Measurements from ENCODE around the gene BEST4.

Gene BEST4

GRCh38 chr1:44801491-44802305, 13.7 kb upstream of the BEST4 start:
- POLR2A ChIA-PET: interaction anchor here (0.6 to 4.3 kb wide), 7 partner anchors 16 to 203 kb away, joined by 3 to 62 read pairs (median 5); partner anchors contain the start of gene RPS8
- CTCF ChIA-PET: interaction anchor here (2.0 to 4.2 kb wide), 2 partner anchors 17 to 34 kb away, joined by 6 to 28 read pairs; no protein-coding TSS in a partner anchor
- peaks cover 0 to 48% of the 10 kb centered on the region in 2 experiments; a peak in 1 of 3 replicates for H3K36me3 ChIP-seq (ENCODE audit: control insufficient read depth in 2 of 2, insufficient read depth in 1 of 2, low read length in 2 of 2)
- no peak for TF ChIP-seq ZNF561 (tag by site-specific recombination; IDR thresholded peaks at IDR 0.05; ENCODE audit: borderline replicate concordance)
- TF ChIP-seq ZNF366 (tag by site-specific recombination; conservative IDR thresholded peaks at IDR 0.05): 0 out of 2 replicates have a peak, but pooled peaks have one; percentile 24
- peak; percentile 68 for TF ChIP-seq ZBTB20 (tag by site-specific recombination; IDR thresholded peaks at IDR 0.05)
- no peak for TF ChIP-seq ZNF335 (tag by site-specific recombination; conservative IDR thresholded peaks at IDR 0.05)
- H3K4me3 ChIP-seq (ENCODE audit: low read depth, low read length): no peak overlapping the region
- no peak overlapping the region for H3K27ac ChIP-seq (ENCODE audit: extremely low read depth, low read depth, low read length)
- H3K9me3 ChIP-seq (ENCODE audit: control insufficient read depth, insufficient read depth, low read depth, low read length): no peaks in the 10 kb centered on the region
- no peaks in the 10 kb centered on the region for H3K4me1 ChIP-seq (ENCODE audit: control insufficient read depth, insufficient read depth, low read length)

DNA sequence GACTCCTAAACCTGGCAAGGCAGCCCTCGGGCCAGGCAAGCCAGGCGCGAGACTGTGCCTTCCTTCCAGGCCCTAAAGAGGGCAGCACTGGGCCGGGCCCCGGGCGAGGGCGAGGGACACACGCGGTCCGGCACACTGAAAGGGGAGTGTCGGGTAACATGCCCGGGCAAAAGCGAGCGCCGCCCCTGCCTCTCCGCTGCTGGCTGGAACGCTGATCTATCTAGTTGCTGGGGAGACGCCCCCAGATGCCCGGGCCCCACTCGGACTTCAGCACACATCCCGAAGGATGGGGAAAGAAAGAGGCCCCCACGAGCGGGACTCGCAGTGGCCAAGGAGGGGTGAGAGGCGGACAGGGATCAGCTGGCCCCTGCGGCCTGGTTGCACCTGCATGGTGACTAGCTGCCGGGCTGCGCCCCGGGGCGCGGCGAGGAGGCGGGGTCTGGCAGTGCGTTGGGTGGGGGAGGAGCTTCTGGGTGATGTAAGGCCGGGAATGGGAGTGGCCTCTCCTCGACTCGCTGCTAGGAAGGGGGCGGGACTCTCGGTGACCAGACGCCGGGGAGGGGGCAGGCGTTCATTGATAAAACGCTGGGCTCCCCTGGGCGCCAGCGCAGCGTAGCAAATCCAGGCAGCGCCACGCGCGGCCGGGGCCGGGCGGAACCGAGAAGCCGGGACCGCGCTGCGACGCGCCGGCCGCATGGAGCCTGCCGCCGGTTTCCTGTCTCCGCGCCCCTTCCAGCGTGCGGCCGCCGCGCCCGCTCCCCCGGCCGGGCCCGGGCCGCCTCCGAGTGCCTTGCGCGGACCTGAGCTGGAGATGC, 12.0 kb upstream of the BEST4 start, which contains the start of gene PLK3:
TSS of gene PLK3 (plus strand) at position 608 of the 815 bp plus-strand sequence. CDS start at position 695, 87 bp downstream.
- POLR2A ChIA-PET: interaction anchor here (0.5 to 4.3 kb wide), 23 partner anchors 9 to 1778 kb away, joined by 3 to 62 read pairs (median 5); partner anchors contain the start of genes BTBD19, EIF2B3, HECTD3 and PTCH2
- Histone ChIP-seq H3K27ac (ENCODE audit: extremely low read depth, low read depth, low read length) (peak within 1 kb of the TSS; percentile 80), H3K36me3 (ENCODE audit: control insufficient read depth in 2 of 2, insufficient read depth in 1 of 2, low read length in 2 of 2) (peaks cover 0 to 31% of the 10 kb centered on the region in 2 experiments; a peak in 1 of 3 replicates), H3K4me1 (ENCODE audit: control insufficient read depth, insufficient read depth, low read length) (no peaks in the 10 kb centered on the region), H3K9me3 (ENCODE audit: control insufficient read depth, insufficient read depth, low read depth, low read length) (no peaks in the 10 kb centered on the region), H3K4me3 (ENCODE audit: low read depth, low read length) (peak within 1 kb of the TSS; percentile 70)
- CTCF ChIA-PET: interaction anchor here (0.6 to 4.2 kb wide), 14 partner anchors 9 to 500 kb away, joined by 3 to 28 read pairs (median 3); partner anchors contain the start of gene BTBD19
- TF ChIP-seq, protein P1, sequence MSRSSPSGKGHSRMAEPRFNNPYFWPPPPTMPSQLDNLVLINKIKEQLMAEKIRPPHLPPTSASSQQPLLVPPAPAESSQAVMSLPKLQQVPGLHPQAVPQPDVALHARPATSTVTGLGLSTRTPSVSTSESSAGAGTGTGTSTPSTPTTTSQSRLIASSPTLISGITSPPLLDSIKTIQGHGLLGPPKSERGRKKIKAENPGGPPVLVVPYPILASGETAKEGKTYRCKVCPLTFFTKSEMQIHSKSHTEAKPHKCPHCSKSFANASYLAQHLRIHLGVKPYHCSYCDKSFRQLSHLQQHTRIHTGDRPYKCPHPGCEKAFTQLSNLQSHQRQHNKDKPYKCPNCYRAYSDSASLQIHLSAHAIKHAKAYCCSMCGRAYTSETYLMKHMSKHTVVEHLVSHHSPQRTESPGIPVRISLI (tag by site-specific recombination; IDR thresholded peaks at IDR 0.05): no peak
- no peak for TF ChIP-seq ZNF140 (tag by site-specific recombination; IDR thresholded peaks at IDR 0.05)
- TF ChIP-seq ZNF560 (tag by site-specific recombination; IDR thresholded peaks at IDR 0.05; ENCODE audit: borderline replicate concordance): no peak
- TF ChIP-seq, protein P2, sequence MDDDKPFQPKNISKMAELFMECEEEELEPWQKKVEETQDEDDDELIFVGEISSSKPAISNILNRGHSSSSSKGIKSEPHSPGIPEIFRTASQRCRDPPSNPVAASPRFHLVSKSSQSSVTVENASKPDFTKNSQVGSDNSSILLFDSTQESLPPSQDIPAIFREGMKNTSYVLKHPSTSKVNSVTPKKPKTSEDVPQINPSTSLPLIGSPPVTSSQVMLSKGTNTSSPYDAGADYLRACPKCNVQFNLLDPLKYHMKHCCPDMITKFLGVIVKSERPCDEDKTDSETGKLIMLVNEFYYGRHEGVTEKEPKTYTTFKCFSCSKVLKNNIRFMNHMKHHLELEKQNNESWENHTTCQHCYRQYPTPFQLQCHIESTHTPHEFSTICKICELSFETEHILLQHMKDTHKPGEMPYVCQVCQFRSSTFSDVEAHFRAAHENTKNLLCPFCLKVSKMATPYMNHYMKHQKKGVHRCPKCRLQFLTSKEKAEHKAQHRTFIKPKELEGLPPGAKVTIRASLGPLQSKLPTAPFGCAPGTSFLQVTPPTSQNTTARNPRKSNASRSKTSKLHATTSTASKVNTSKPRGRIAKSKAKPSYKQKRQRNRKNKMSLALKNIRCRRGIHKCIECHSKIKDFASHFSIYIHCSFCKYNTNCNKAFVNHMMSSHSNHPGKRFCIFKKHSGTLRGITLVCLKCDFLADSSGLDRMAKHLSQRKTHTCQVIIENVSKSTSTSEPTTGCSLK (tag by site-specific recombination; IDR thresholded peaks at IDR 0.05): no peak
- TF ChIP-seq PATZ1 (tag by site-specific recombination; IDR thresholded peaks at IDR 0.05): peak; percentile 99
- TF ChIP-seq OVOL3 (tag by site-specific recombination; IDR thresholded peaks at IDR 0.05): no peak
- TF ChIP-seq, protein P3, sequence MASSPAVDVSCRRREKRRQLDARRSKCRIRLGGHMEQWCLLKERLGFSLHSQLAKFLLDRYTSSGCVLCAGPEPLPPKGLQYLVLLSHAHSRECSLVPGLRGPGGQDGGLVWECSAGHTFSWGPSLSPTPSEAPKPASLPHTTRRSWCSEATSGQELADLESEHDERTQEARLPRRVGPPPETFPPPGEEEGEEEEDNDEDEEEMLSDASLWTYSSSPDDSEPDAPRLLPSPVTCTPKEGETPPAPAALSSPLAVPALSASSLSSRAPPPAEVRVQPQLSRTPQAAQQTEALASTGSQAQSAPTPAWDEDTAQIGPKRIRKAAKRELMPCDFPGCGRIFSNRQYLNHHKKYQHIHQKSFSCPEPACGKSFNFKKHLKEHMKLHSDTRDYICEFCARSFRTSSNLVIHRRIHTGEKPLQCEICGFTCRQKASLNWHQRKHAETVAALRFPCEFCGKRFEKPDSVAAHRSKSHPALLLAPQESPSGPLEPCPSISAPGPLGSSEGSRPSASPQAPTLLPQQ (tag by site-specific recombination; IDR thresholded peaks at IDR 0.05): peak; percentile 97
- no peak for TF ChIP-seq ZNF768 (tag by site-specific recombination; IDR thresholded peaks at IDR 0.05)
- no peak for TF ChIP-seq ZNF274 (IDR thresholded peaks at IDR 0.05; ENCODE audit: low read length)
- TF ChIP-seq ZNF274 (tag by site-specific recombination; IDR thresholded peaks at IDR 0.05; ENCODE audit: borderline replicate concordance): no peak
- peak; percentile 88 for TF ChIP-seq BCL11B (tag by site-specific recombination; IDR thresholded peaks at IDR 0.05; ENCODE audit: low read depth)
- TF ChIP-seq ZNF707 (tag by site-specific recombination; IDR thresholded peaks at IDR 0.05): no peak
- TF ChIP-seq SCRT2 (tag by site-specific recombination; IDR thresholded peaks at IDR 0.05): no peak; the same call in 1 of the 2 replicates
- TF ChIP-seq ZNF792 (tag by site-specific recombination; IDR thresholded peaks at IDR 0.05): no peak
- TF ChIP-seq ZNF548 (tag by site-specific recombination; IDR thresholded peaks at IDR 0.05): no peak
- peak; percentile 80; the same call in 1 of the 2 replicates for TF ChIP-seq ZNF76 (tag by site-specific recombination; IDR thresholded peaks at IDR 0.05; ENCODE audit: borderline replicate concordance, low read depth)
- TF ChIP-seq ZNF112 (tag by site-specific recombination; IDR thresholded peaks at IDR 0.05): no peak
- peak; percentile 55; the same call in 1 of the 2 replicates for TF ChIP-seq ZNF677 (tag by site-specific recombination; IDR thresholded peaks at IDR 0.05)

Data from HEK293 (cell line).